ENCODE results near the gene TATDN2.

Gene TATDN2

GRCh38 chr3:10312861-10313260, 64.6 kb downstream of the TATDN2 start:
- H3K4me1 ChIP-seq (ENCODE audit: control insufficient read depth in 1 of 2, insufficient read depth in 2 of 2, low read length in 2 of 2), result peaks cover 10 to 13% of the 10 kb centered on the region in 2 donors
- H3K9me3 ChIP-seq (ENCODE audit: control insufficient read depth in 1 of 2, low read length in 2 of 2), result no peaks in the 10 kb centered on the region
- no peak overlapping the region for H3K9ac ChIP-seq (ENCODE audit: low read depth in 1 of 2, low read length in 2 of 2)
- H3K27me3 ChIP-seq (ENCODE audit: control insufficient read depth in 1 of 2, insufficient read depth in 2 of 2, low read length in 2 of 2), result no peaks in the 10 kb centered on the region
- H3K27ac ChIP-seq (ENCODE audit: low read depth, low read length), result no peak overlapping the region
- H3K4me3 ChIP-seq (ENCODE audit: low read depth in 1 of 2, low read length in 2 of 2), result no peak overlapping the region
- H3K36me3 ChIP-seq (ENCODE audit: control insufficient read depth in 1 of 2, insufficient read depth in 2 of 2, low read length in 2 of 2), result peaks cover 57 to 85% of the 10 kb centered on the region in 2 donors

DNA sequence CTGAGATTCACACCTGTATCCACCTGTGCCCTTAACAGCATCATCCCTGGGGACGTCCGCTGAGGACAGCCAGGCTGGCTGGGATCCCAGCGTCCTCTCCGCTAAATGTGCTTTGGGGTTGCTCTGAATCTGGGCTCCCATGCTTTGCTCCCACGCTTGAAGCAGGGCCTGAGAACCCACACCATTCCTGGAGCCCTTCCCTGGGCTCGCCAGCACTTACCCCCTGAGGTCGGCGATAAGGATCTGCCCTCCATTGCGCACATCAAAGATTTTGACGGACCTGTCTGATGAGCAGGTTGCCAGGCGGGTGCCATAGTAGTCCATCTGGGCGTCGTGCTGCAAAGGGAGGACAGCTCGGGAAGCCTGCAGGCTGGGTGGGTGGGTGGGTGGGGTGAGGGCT, 66.8 kb downstream of the TATDN2 start:
- no peak overlapping the region for H3K4me3 ChIP-seq (ENCODE audit: low read depth in 1 of 2, low read length in 2 of 2)
- H3K9ac ChIP-seq (ENCODE audit: low read depth in 1 of 2, low read length in 2 of 2), result no peak overlapping the region
- no peaks in the 10 kb centered on the region for H3K9me3 ChIP-seq (ENCODE audit: control insufficient read depth in 1 of 2, low read length in 2 of 2)
- H3K36me3 ChIP-seq (ENCODE audit: control insufficient read depth in 1 of 2, insufficient read depth in 2 of 2, low read length in 2 of 2), result peaks cover 65 to 82% of the 10 kb centered on the region in 2 donors
- no peak overlapping the region for H3K27ac ChIP-seq (ENCODE audit: low read depth, low read length)
- peaks cover 27 to 33% of the 10 kb centered on the region in 2 donors for H3K4me1 ChIP-seq (ENCODE audit: control insufficient read depth in 1 of 2, insufficient read depth in 2 of 2, low read length in 2 of 2)
- H3K27me3 ChIP-seq (ENCODE audit: control insufficient read depth in 1 of 2, insufficient read depth in 2 of 2, low read length in 2 of 2), result no peaks in the 10 kb centered on the region

DNA sequence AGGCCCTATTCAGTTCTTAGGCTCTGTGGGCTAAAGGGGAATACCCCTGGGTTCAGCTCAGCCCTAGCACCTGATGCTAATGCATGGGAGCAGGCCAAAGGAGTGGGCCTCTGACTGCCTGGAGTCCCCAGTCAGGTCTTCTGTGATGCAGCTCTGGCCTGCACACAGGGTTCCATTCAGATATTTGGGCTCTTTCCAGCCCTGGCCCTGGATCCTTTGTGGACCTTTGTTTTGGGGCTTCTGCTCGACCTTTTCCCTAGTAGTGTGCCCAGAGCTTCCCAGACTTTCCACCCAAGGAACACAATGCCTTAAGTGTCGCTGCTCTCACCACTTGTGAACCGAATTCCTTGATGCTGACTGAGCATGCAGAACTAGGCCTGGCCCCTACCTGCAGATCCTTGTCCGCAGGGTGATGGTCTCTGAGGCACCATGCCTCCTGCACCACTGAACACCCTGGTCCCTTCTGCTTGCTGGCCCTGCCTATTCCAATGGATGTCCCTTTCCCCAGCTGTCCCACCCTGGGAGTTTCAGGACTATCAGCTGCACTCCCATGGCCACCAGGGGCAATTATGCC, 67.6 kb downstream of the TATDN2 start:
- Histone ChIP-seq H3K27me3 (ENCODE audit: control insufficient read depth in 1 of 2, insufficient read depth in 2 of 2, low read length in 2 of 2) (no peaks in the 10 kb centered on the region), H3K9me3 (ENCODE audit: control insufficient read depth in 1 of 2, low read length in 2 of 2) (no peaks in the 10 kb centered on the region), H3K4me1 (ENCODE audit: control insufficient read depth in 1 of 2, insufficient read depth in 2 of 2, low read length in 2 of 2) (peaks cover 27 to 39% of the 10 kb centered on the region in 2 donors), H3K27ac (ENCODE audit: low read depth, low read length) (no peak overlapping the region), H3K36me3 (ENCODE audit: control insufficient read depth in 1 of 2, insufficient read depth in 2 of 2, low read length in 2 of 2) (peaks cover 58 to 77% of the 10 kb centered on the region in 2 donors), H3K4me3 (ENCODE audit: low read depth in 1 of 2, low read length in 2 of 2) (no peak overlapping the region), H3K9ac (ENCODE audit: low read depth in 1 of 2, low read length in 2 of 2) (no peak overlapping the region)

- Histone ChIP-seq H3K27ac (ENCODE audit: low read depth, low read length) (no peak overlapping the region), H3K27me3 (ENCODE audit: control insufficient read depth in 1 of 2, insufficient read depth in 2 of 2, low read length in 2 of 2) (no peaks in the 10 kb centered on the region), H3K4me3 (ENCODE audit: low read depth in 1 of 2, low read length in 2 of 2) (peak overlapping the region in 1 of 2 donors; percentile 100), H3K36me3 (ENCODE audit: control insufficient read depth in 1 of 2, insufficient read depth in 2 of 2, low read length in 2 of 2) (peaks cover 51 to 61% of the 10 kb centered on the region in 2 donors), H3K4me1 (ENCODE audit: control insufficient read depth in 1 of 2, insufficient read depth in 2 of 2, low read length in 2 of 2) (peaks cover 27 to 39% of the 10 kb centered on the region in 2 donors), H3K9ac (ENCODE audit: low read depth in 1 of 2, low read length in 2 of 2) (no peak overlapping the region), H3K9me3 (ENCODE audit: control insufficient read depth in 1 of 2, low read length in 2 of 2) (no peaks in the 10 kb centered on the region)
Measured at GRCh38 chr3:10317311-10317960, 69.2 kb downstream of the TATDN2 start.

DNA sequence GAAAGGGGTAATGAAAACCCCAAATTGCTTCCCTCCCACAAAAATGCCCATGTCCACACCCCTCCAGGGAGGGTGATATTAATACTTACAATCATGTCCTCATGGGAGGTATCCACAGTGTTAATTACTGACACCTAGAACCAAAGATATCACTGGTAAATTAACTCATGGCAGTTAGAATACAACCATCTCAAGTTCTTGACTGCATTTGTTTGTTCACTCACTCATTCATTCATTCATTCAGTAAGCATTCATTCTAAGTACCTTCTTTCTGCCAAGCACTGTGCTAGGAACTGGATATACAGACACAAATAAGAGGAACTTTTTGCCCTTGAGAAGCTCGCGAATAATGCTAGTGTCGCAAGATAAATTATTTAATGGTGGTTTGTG, 69.7 kb downstream of the TATDN2 start:
- H3K9ac ChIP-seq (ENCODE audit: low read depth in 1 of 2, low read length in 2 of 2), result no peak overlapping the region
- H3K36me3 ChIP-seq (ENCODE audit: control insufficient read depth in 1 of 2, insufficient read depth in 2 of 2, low read length in 2 of 2), result peaks cover 46 to 56% of the 10 kb centered on the region in 2 donors
- H3K27me3 ChIP-seq (ENCODE audit: control insufficient read depth in 1 of 2, insufficient read depth in 2 of 2, low read length in 2 of 2), result no peaks in the 10 kb centered on the region
- no peaks in the 10 kb centered on the region for H3K9me3 ChIP-seq (ENCODE audit: control insufficient read depth in 1 of 2, low read length in 2 of 2)
- peak overlapping the region in 1 of 2 donors; percentile 100 for H3K4me3 ChIP-seq (ENCODE audit: low read depth in 1 of 2, low read length in 2 of 2)
- peaks cover 27 to 39% of the 10 kb centered on the region in 2 donors for H3K4me1 ChIP-seq (ENCODE audit: control insufficient read depth in 1 of 2, insufficient read depth in 2 of 2, low read length in 2 of 2)
- H3K27ac ChIP-seq (ENCODE audit: low read depth, low read length), result no peak overlapping the region

DNA sequence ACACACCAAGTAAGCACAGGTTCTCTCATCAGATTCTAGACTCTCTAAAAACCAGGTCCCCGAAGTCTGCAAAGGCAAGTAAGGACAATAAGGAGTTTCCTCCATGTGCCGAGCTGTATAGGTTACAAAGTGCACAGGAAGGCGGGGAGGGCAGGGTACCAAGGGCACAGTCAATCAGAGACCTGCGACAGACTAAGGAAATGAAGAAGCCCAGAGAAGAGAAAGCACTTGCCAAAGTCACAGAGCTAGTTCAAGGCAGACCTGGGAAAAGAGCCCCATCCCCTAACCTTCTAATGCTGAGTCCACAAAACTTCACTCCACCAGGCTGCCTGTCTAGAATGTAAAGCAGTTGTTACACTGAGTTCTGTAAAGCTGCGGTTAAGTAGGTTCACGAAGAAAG, 71.0 kb downstream of the TATDN2 start:
- Histone ChIP-seq H3K4me3 (ENCODE audit: low read depth in 1 of 2, low read length in 2 of 2) (peak overlapping the region; percentile 60 to 100), H3K9ac (ENCODE audit: low read depth in 1 of 2, low read length in 2 of 2) (peak overlapping the region; percentile 36 to 58)

DNA sequence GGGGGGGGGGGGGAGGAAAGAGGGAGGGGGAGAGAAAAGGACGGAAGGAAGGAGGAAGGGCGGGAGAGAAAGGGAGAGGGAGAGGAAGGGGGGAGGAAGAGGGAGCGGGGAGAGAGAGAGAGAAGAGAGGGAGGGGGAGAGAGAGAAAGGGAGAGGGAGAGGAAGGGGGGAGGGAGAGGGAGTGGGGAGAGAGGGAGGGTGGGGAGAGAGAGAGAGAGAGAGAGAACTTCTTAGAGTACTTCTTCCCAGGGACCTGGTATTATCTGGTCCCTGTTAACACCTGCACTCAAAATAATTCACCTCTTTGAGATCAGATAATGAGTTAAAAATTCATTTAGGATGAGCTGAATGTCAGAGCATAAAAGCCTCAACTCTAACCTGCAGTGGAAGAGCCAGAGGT, 71.5 kb downstream of the TATDN2 start:
- H3K4me1 ChIP-seq (ENCODE audit: control insufficient read depth in 1 of 2, insufficient read depth in 2 of 2, low read length in 2 of 2), result peaks cover 27 to 39% of the 10 kb centered on the region in 2 donors
- H3K9me3 ChIP-seq (ENCODE audit: control insufficient read depth in 1 of 2, low read length in 2 of 2), result no peaks in the 10 kb centered on the region
- no peak overlapping the region for H3K27ac ChIP-seq (ENCODE audit: low read depth, low read length)
- peak overlapping the region; percentile 100 for H3K4me3 ChIP-seq (ENCODE audit: low read depth in 1 of 2, low read length in 2 of 2)
- peak overlapping the region; percentile 96 to 99 for H3K9ac ChIP-seq (ENCODE audit: low read depth in 1 of 2, low read length in 2 of 2)
- H3K27me3 ChIP-seq (ENCODE audit: control insufficient read depth in 1 of 2, insufficient read depth in 2 of 2, low read length in 2 of 2), result no peaks in the 10 kb centered on the region
- peaks cover 31 to 38% of the 10 kb centered on the region in 2 donors for H3K36me3 ChIP-seq (ENCODE audit: control insufficient read depth in 1 of 2, insufficient read depth in 2 of 2, low read length in 2 of 2)

More for the DNA sequence above, 71.0 kb downstream of the TATDN2 start:
- peaks cover 27 to 39% of the 10 kb centered on the region in 2 donors for H3K4me1 ChIP-seq (ENCODE audit: control insufficient read depth in 1 of 2, insufficient read depth in 2 of 2, low read length in 2 of 2)
- H3K36me3 ChIP-seq (ENCODE audit: control insufficient read depth in 1 of 2, insufficient read depth in 2 of 2, low read length in 2 of 2), result peaks cover 37 to 43% of the 10 kb centered on the region in 2 donors
- H3K9me3 ChIP-seq (ENCODE audit: control insufficient read depth in 1 of 2, low read length in 2 of 2), result no peaks in the 10 kb centered on the region
- H3K27ac ChIP-seq (ENCODE audit: low read depth, low read length), result no peak overlapping the region
- H3K27me3 ChIP-seq (ENCODE audit: control insufficient read depth in 1 of 2, insufficient read depth in 2 of 2, low read length in 2 of 2), result no peaks in the 10 kb centered on the region

- H3K36me3 ChIP-seq (ENCODE audit: control insufficient read depth in 1 of 2, insufficient read depth in 2 of 2, low read length in 2 of 2), result peaks cover 27 to 33% of the 10 kb centered on the region in 2 donors
- no peaks in the 10 kb centered on the region for H3K27me3 ChIP-seq (ENCODE audit: control insufficient read depth in 1 of 2, insufficient read depth in 2 of 2, low read length in 2 of 2)
- H3K4me1 ChIP-seq (ENCODE audit: control insufficient read depth in 1 of 2, insufficient read depth in 2 of 2, low read length in 2 of 2), result peaks cover 27 to 39% of the 10 kb centered on the region in 2 donors
- H3K27ac ChIP-seq (ENCODE audit: low read depth, low read length), result peak overlapping the region; percentile 80
- peak overlapping the region; percentile 100 for H3K4me3 ChIP-seq (ENCODE audit: low read depth in 1 of 2, low read length in 2 of 2)
- H3K9me3 ChIP-seq (ENCODE audit: control insufficient read depth in 1 of 2, low read length in 2 of 2), result no peaks in the 10 kb centered on the region
- H3K9ac ChIP-seq (ENCODE audit: low read depth in 1 of 2, low read length in 2 of 2), result peak overlapping the region; percentile 96 to 99
Measured at GRCh38 chr3:10320320-10320677, 72.0 kb downstream of the TATDN2 start.

DNA sequence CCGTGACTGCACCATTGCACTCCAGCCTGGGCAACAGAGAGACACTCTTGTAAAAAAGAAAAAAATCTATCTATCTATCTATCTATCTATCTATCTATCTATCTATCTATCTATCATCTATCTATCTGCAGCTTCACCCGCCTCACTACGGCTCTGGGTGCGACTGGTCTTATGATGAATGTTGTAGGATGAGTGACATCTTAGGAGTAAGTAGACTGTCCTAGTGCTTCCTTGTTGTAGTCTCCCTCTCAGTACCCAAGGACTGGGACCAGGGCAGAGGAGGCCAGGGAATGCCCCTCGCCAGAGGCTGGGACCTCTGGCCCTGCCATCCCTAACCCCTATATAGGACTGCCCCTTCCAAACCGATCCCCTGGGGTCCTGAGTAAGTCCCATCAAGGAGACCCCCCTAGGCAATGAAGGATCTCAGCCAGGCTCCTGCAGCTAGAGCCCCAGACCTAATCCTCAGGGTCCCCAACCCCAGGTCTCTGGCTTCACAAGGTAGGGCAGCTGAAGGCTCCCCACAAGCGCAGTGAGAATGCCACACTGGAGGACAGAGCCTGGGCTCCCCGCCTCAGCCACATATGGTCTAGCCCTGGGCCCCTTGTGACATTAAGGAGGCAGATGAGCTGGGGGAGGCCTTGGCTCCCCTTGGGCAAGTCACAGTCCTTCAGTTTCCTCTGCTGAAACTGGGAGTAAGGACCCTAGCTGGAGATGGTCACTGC, 73.5 kb downstream of the TATDN2 start:
- Histone ChIP-seq H3K27ac (ENCODE audit: low read depth, low read length) (no peak overlapping the region), H3K36me3 (ENCODE audit: control insufficient read depth in 1 of 2, insufficient read depth in 2 of 2, low read length in 2 of 2) (peaks cover 17 to 20% of the 10 kb centered on the region in 2 donors), H3K27me3 (ENCODE audit: control insufficient read depth in 1 of 2, insufficient read depth in 2 of 2, low read length in 2 of 2) (peaks cover 0 to 7% of the 10 kb centered on the region in 2 donors), H3K4me1 (ENCODE audit: control insufficient read depth in 1 of 2, insufficient read depth in 2 of 2, low read length in 2 of 2) (peaks cover 27 to 36% of the 10 kb centered on the region in 2 donors), H3K4me3 (ENCODE audit: low read depth in 1 of 2, low read length in 2 of 2) (no peak overlapping the region), H3K9ac (ENCODE audit: low read depth in 1 of 2, low read length in 2 of 2) (peak overlapping the region in 1 of 2 donors; percentile 99), H3K9me3 (ENCODE audit: control insufficient read depth in 1 of 2, low read length in 2 of 2) (no peaks in the 10 kb centered on the region)

DNA sequence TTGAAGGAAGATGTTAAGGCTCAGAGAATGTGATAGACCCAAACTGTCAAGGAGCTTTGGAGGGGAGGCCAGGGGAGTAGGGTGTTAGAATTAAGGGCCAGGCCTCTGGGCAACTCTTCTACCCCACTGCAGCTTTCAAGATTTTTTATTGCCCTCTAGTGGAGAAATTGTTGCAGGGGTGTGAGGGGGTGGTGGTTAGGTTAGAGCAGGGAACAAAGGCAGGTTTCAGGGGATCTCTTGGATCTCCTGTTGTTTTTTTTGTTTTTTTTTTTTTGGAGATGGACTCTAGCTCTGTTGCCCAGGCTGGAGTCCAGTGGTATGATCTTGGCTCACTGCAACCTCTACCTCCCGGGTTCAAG, 74.1 kb downstream of the TATDN2 start:
- Histone ChIP-seq H3K27me3 (ENCODE audit: control insufficient read depth in 1 of 2, insufficient read depth in 2 of 2, low read length in 2 of 2) (peaks cover 0 to 7% of the 10 kb centered on the region in 2 donors), H3K27ac (ENCODE audit: low read depth, low read length) (no peak overlapping the region), H3K4me1 (ENCODE audit: control insufficient read depth in 1 of 2, insufficient read depth in 2 of 2, low read length in 2 of 2) (peaks cover 22 to 31% of the 10 kb centered on the region in 2 donors), H3K9ac (ENCODE audit: low read depth in 1 of 2, low read length in 2 of 2) (no peak overlapping the region), H3K9me3 (ENCODE audit: control insufficient read depth in 1 of 2, low read length in 2 of 2) (no peaks in the 10 kb centered on the region), H3K36me3 (ENCODE audit: control insufficient read depth in 1 of 2, insufficient read depth in 2 of 2, low read length in 2 of 2) (peaks cover 13 to 15% of the 10 kb centered on the region in 2 donors), H3K4me3 (ENCODE audit: low read depth in 1 of 2, low read length in 2 of 2) (no peak overlapping the region)

Measured in duodenal mucosa (tissue), 2 donors.